ENCODE data around the gene RUNX1.

The RUNX1 gene

GRCh38 chr21:34771512-34772028, 277.5 kb downstream of the RUNX1 start:
- no peak for DNase-seq

GRCh38 chr21:34770576-34770975, 278.5 kb downstream of the RUNX1 start:
- DNase-seq = no peak

- no peak for DNase-seq
Measured at GRCh38 chr21:34768326-34768725, 280.8 kb downstream of the RUNX1 start.

- no peak for DNase-seq
Measured at GRCh38 chr21:34766862-34767261, 282.2 kb downstream of the RUNX1 start.

GRCh38 chr21:34765619-34766018, 283.5 kb downstream of the RUNX1 start:
- no peak for DNase-seq

- DNase-seq = no peak
Measured at GRCh38 chr21:34764715-34765284, 284.3 kb downstream of the RUNX1 start.

- no peak for DNase-seq
Measured at GRCh38 chr21:34762786-34763185, 286.3 kb downstream of the RUNX1 start.

- DNase-seq = no peak
Measured at GRCh38 chr21:34761758-34762330, 287.3 kb downstream of the RUNX1 start.

- no peak for DNase-seq
Measured at GRCh38 chr21:34754690-34755647, 294.1 kb downstream of the RUNX1 start.

GRCh38 chr21:34748862-34749261, 300.2 kb downstream of the RUNX1 start:
- DNase-seq = no peak

GRCh38 chr21:34745557-34746255, 303.4 kb downstream of the RUNX1 start:
- DNase-seq = peak in 4 of 5 donors; percentile 18 to 48 (median 29)

GRCh38 chr21:34744801-34745200, 304.3 kb downstream of the RUNX1 start:
- DNase-seq = no peak

- DNase-seq = no peak
Measured at GRCh38 chr21:34743831-34744230, 305.3 kb downstream of the RUNX1 start.

GRCh38 chr21:34743285-34743684, 305.8 kb downstream of the RUNX1 start:
- no peak for DNase-seq

- no peak for DNase-seq
Measured at GRCh38 chr21:34740198-34740597, 308.9 kb downstream of the RUNX1 start.
